Measurements from ENCODE around the gene IL12RB1. TPM values are rescaled to one million over a fixed set of nuclear protein-coding genes. Genes with fewer than 3 reads are reported as not detected.
A peak's percentile ranks its signal among the peaks of the same experiment; 100 is the strongest.

Gene IL12RB1
- total RNA-seq, 2 experiments from 2014 or later = 7.7 to 41.7 TPM

DNA sequence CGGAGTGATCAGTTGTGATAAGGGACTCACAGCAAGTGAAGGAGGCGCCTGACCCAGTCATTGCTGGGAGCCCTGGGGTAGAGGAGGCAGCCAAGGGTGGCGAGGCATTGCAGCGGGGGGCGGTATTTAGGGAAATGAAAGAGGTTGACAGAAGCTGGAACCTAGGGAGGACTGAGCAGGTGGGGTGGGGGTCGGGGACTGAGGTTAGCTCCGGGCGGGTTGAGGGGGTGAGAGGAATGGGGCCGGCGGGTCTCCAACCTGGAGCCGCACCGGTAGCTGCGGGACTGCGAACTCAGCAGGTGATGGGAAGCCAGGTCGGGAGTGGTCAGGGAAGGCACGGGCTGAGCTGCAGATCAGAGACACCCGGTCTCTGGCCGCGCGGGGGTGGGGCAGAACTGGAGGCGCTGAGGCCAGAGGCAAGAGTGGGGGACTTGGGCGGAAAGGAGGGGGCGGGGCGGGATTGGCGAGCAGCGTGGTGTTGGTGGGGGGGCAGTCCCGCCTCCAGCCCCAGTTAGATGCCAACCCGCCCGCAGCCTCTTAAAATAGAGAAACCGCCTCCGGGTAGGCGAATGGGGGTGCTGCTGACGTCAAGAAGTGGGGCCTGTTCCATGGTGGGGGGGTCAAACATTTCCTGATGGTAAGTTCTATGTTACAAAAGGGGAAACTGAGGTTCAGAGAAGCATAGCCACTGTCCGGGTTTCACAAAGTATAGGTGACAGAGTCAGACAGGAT lies 12.3 kb upstream of the IL12RB1 start:
- DNase-seq (ENCODE audit: low spot score) = peak; percentile 94
- Histone ChIP-seq H3K4me1 (ENCODE audit: insufficient read depth, low read length, poor library complexity, severe bottlenecking) (peaks cover 61% of the 10 kb centered on the region), H4K20me1 (ENCODE audit: insufficient read depth, low read length) (no peaks in the 10 kb centered on the region), H3K36me3 (ENCODE audit: insufficient read depth, low read length) (peaks cover 29% of the 10 kb centered on the region), H2AFZ (ENCODE audit: low read length) (no peak overlapping the region), H3K79me2 (ENCODE audit: insufficient read depth, low read depth, low read length) (peaks cover 54% of the 10 kb centered on the region; the same call in 1 of the 2 replicates), H3K27ac (ENCODE audit: low read depth, low read length, poor library complexity, severe bottlenecking) (peak overlapping the region; percentile 90), H3K4me3 (ENCODE audit: low read depth, low read length, poor library complexity, severe bottlenecking) (peak overlapping the region; percentile 77), H3K9me2 (ENCODE audit: insufficient read depth, low read length) (no peaks in the 10 kb centered on the region), H3K9me3 (ENCODE audit: low read length) (no peaks in the 10 kb centered on the region), H3K4me2 (ENCODE audit: low read length) (peak overlapping the region; percentile 78)
- intact Hi-C loops (cut with micrococcal nuclease; ENCODE audit: unreplicated experiment) = loop anchor here (5.0 to 10.0 kb wide), 2 partner anchors 154 to 347 kb away; partner anchors contain the start of gene FCHO1
- ChIA-PET POLR2A (interaction anchor here (0.7 to 2.4 kb wide), 4 partner anchors 8 to 94 kb away, joined by 3 to 24 read pairs (median 5); partner anchors contain the start of gene MPV17L2), CTCF (ENCODE audit: unreplicated experiment) (interaction anchor here (0.7 kb wide), 1 partner anchor 9 kb away, joined by 4 read pairs; no protein-coding TSS in a partner anchor)
- TF ChIP-seq EZH2phosphoT487 (IDR thresholded peaks at IDR 0.05; ENCODE audit: borderline replicate concordance, low read depth, low read length) (no peak), CTCF (conservative IDR thresholded peaks at IDR 0.05; ENCODE audit: low read length) (no peak)
- BruUV-seq (replicated peaks) = no TSS peak

DNA sequence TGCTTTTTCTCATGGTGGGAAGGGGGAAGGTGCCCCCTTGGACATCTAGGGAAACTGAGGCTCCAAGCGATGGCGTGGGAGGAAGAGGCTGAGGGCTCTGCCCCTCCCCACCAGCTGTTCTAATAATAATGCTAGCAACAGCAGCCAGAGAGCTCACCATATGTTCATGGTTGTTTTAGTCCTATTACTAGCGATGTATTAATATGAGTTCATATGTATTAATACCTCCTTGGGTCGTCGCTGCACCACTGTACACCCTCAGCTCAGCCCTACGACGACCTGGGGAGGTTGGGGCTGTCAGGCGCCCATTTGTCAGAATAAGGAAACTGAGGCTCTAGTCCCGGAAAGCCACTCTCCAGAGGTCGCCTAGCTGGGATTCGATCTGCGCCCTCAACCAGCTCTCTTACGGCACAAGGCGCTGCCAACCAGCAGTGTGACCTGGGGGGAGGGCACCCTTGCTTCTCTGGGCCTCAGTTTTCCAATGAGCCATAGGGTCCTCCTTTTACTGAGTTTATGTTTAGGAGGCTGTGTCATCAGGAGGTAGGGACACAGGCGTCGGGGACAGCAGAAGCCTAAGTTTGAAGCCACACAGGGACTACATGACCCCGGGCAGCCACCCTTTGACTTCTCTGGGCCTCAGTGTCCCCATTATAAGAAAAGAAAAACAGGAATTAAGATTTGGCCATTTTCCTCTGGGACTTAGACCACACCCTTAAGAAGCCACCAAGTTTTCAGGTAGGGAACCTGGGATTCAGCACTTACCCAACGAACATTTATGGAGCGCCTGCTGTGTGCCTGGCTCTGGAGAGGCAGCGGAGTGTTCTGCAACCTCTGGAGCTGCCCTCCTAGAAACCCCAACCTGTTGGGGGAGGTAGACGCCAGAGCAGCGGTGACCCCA lies 11.5 kb upstream of the IL12RB1 start:
- POLR2A ChIA-PET = interaction anchor here (0.7 to 2.4 kb wide), 4 partner anchors 9 to 95 kb away, joined by 3 to 24 read pairs (median 4); partner anchors contain the start of gene MPV17L2
- peaks cover 61% of the 10 kb centered on the region for H3K4me1 ChIP-seq (ENCODE audit: insufficient read depth, low read length, poor library complexity, severe bottlenecking)
- no peaks in the 10 kb centered on the region for H4K20me1 ChIP-seq (ENCODE audit: insufficient read depth, low read length)
- no peaks in the 10 kb centered on the region for H3K9me3 ChIP-seq (ENCODE audit: low read length)
- peak overlapping the region; percentile 90 for H3K27ac ChIP-seq (ENCODE audit: low read depth, low read length, poor library complexity, severe bottlenecking)
- H3K9me2 ChIP-seq (ENCODE audit: insufficient read depth, low read length) = no peaks in the 10 kb centered on the region
- intact Hi-C loops (cut with micrococcal nuclease; ENCODE audit: unreplicated experiment) = loop anchor here (5.0 to 10.0 kb wide), 2 partner anchors 153 to 346 kb away; partner anchors contain the start of gene FCHO1
- TSS peak; percentile 91 for BruUV-seq (replicated peaks)
- CTCF ChIA-PET (ENCODE audit: unreplicated experiment) = interaction anchor here (1.0 kb wide), 1 partner anchor 10 kb away, joined by 3 read pairs; no protein-coding TSS in a partner anchor
- peaks cover 55% of the 10 kb centered on the region; the same call in 1 of the 2 replicates for H3K79me2 ChIP-seq (ENCODE audit: insufficient read depth, low read depth, low read length)
- peak; percentile 41 for DNase-seq (ENCODE audit: low spot score)
- H3K4me3 ChIP-seq (ENCODE audit: low read depth, low read length, poor library complexity, severe bottlenecking) = peak overlapping the region; percentile 77
- TF ChIP-seq EZH2phosphoT487 (IDR thresholded peaks at IDR 0.05; ENCODE audit: borderline replicate concordance, low read depth, low read length) (no peak), CTCF (conservative IDR thresholded peaks at IDR 0.05; ENCODE audit: low read length) (0 out of 2 replicates have a peak, but pooled peaks have one; percentile 18)
- H3K4me2 ChIP-seq (ENCODE audit: low read length) = peak overlapping the region; percentile 78
- H2AFZ ChIP-seq (ENCODE audit: low read length) = no peak overlapping the region
- H3K36me3 ChIP-seq (ENCODE audit: insufficient read depth, low read length) = peaks cover 24% of the 10 kb centered on the region

Data from OCI-LY7 (cell line).